GM12878 (cell line): ENCODE measurements around the gene GPR107. TPM values are rescaled to one million over a fixed set of nuclear protein-coding genes. Genes with fewer than 3 reads are reported as not detected.

Experiments used
- ATAC-seq: fragments of 200-7000 bp; cut with Tn5 transposase; 3 replicates; pipeline ENCODE4 v1.9.1; 2020; ENCODE audit warnings: mild to moderate bottlenecking, moderate library complexity
- BruUV-seq: library from RNA; stranded (reverse); fragments of 400-500 nt; replicated peaks from 2 replicates; lab custom pipeline; 2021; lab: Mats Ljungman, UMichigan
- CTCF ChIA-PET: fragments of 300-600 bp; sonication (Branson Sonifier 250); formaldehyde crosslinking; extraction: SDS; loops from one replicate; lab custom pipeline; 2021; ENCODE audit warnings: inconsistent platforms; lab: Yijun Ruan, JAX
- POLR2A ChIA-PET: fragments of 350-600 bp; formaldehyde crosslinking; extraction: SDS; loops from one replicate; lab custom pipeline; 2021; ENCODE audit warnings: inconsistent platforms; lab: Charles Lee
- RAD21 ChIA-PET: fragments of 300-600 bp; sonication (Branson Sonifier 250); formaldehyde crosslinking; loops from one replicate; lab custom pipeline; 2023; ENCODE audit warnings: antibody characterized with exemption; ENCODE audit not compliant: unreplicated experiment; lab: Charles Lee
- SMC1A ChIA-PET: fragments of 300-600 bp; sonication (Branson Sonifier 250); formaldehyde crosslinking; loops from one replicate; lab custom pipeline; 2023; ENCODE audit not compliant: unreplicated experiment, uncharacterized antibody; lab: Charles Lee
- DNase-seq: peaks from one replicate; pipeline ENCODE4 v3.0.0-alpha.2; 2011; ENCODE audit warnings: low read depth, low spot score
- FAIRE-seq: peaks from 3 replicates; lab custom pipeline; 2011; peaks lifted over from hg19 to GRCh38; lab: Jason Lieb, UNC
- H2AFZ ChIP-seq: 2 replicates; pipeline ENCODE4 v1.6.0; 2011; ENCODE audit warnings: low read depth, low read length, control low read depth; ENCODE audit not compliant: control insufficient read depth
- H3K27ac ChIP-seq: 2 replicates; pipeline ENCODE4 v1.5.1; 2011; ENCODE audit warnings: control low read depth; ENCODE audit not compliant: control insufficient read depth, insufficient read depth
- H3K27me3 ChIP-seq, 2 experiments: replicated peaks in 1 of 2; 2 replicates each; pipeline versions ENCODE4 v1.6.0 to v1.6.1; 2011; ENCODE audit warnings: low read length in 1 of 2; ENCODE audit not compliant: control insufficient read depth in 2 of 2, insufficient read depth in 2 of 2
- H3K36me3 ChIP-seq, 2 experiments: 2 replicates each; pipeline ENCODE4 v1.5.1; 2011; ENCODE audit warnings: low read length in 1 of 2; ENCODE audit not compliant: control insufficient read depth in 2 of 2, insufficient read depth in 2 of 2
- H3K4me1 ChIP-seq: 2 replicates; pipeline ENCODE4 v1.6.1; 2011; ENCODE audit warnings: mild to moderate bottlenecking, low read length, moderate library complexity, mixed read lengths; ENCODE audit not compliant: control insufficient read depth, insufficient read depth
- H3K4me2 ChIP-seq: 2 replicates; pipeline ENCODE4 v1.6.0; 2011; ENCODE audit warnings: control low read depth; ENCODE audit not compliant: control insufficient read depth, insufficient read depth
- H3K4me3 ChIP-seq: fragments of 200-600 bp; sonication (generic); 2 replicates; pipeline ENCODE4 v1.5.1; 2016
- H3K79me2 ChIP-seq: 2 replicates; pipeline ENCODE4 v1.6.0; 2011; ENCODE audit warnings: low read length; ENCODE audit not compliant: control insufficient read depth, insufficient read depth
- H3K9ac ChIP-seq: 2 replicates; pipeline ENCODE4 v1.8.0; 2011; ENCODE audit warnings: low read length, control low read depth, mixed read lengths; ENCODE audit not compliant: control insufficient read depth, insufficient read depth
- H3K9me3 ChIP-seq: replicated peaks from 3 replicates; pipeline ENCODE4 v1.5.1; 2011; ENCODE audit warnings: mild to moderate bottlenecking, low read length; ENCODE audit not compliant: control insufficient read depth, insufficient read depth
- H4K20me1 ChIP-seq: 2 replicates; pipeline ENCODE4 v1.6.0; 2011; ENCODE audit not compliant: control insufficient read depth, insufficient read depth
- BACH1 ChIP-seq: fragments of 450-650 bp; IDR thresholded peaks from 2 replicates; pipeline ENCODE4 v1.6.1; 2017; ENCODE audit warnings: mild to moderate bottlenecking, borderline replicate concordance
- NBN ChIP-seq: fragments of 450-650 bp; IDR thresholded peaks from 2 replicates; pipeline ENCODE4 v1.6.1; 2016
- RB1 ChIP-seq: fragments of 450-650 bp; formaldehyde crosslinking; IDR thresholded peaks from 2 replicates; pipeline ENCODE4 v1.6.1; 2017; ENCODE audit warnings: mild to moderate bottlenecking, borderline replicate concordance
- SREBF2 ChIP-seq: IDR thresholded peaks from 2 replicates; pipeline ENCODE4 v1.6.1; 2012; ENCODE audit warnings: mild to moderate bottlenecking, low read length
- TCF3 ChIP-seq: IDR thresholded peaks from 2 replicates; pipeline ENCODE4 v1.6.1; 2012; ENCODE audit warnings: low read depth, mild to moderate bottlenecking, low read length, borderline replicate concordance; ENCODE audit not compliant: insufficient read depth
- ZNF207 ChIP-seq: fragments of 450-650 bp; IDR thresholded peaks from 2 replicates; pipeline ENCODE4 v1.6.1; 2014; ENCODE audit warnings: antibody characterized with exemption, mild to moderate bottlenecking, borderline replicate concordance
- WGBS: methylation state at CpG from one replicate; pipeline ENCODE4 v1.1.6; 2016; ENCODE audit warnings: low lambda C conversion rate; ENCODE audit not compliant: insufficient replicate concordance, insufficient coverage; ENCODE audit errors: missing lambda C conversion rate; 5-methylcytosine and 5-hydroxymethylcytosine counted together
- in situ Hi-C: fragments of 300-500 bp; cut with MboI; formaldehyde crosslinking; loops from 9 replicates; pipeline ENCODE4 v1.14.3; 2018; ENCODE audit warnings: mixed read lengths
- intact Hi-C: fragments of 100-400 bp; cut with micrococcal nuclease; formaldehyde crosslinking; loops from one replicate; pipeline ENCODE4 v1.14.2; 2022; ENCODE audit not compliant: unreplicated experiment
- polyA plus RNA-seq, 11 experiments: library from polyadenylated mRNA; depleted of rRNA in 4 of 11; unstranded in 6 of 11; stranded (reverse) in 5 of 11; fragments of >200 nt; fragmentation: Nextera tagmentation in 4 of 11; fragmentation: Illumina TruSeq in 1 of 11; extraction: Ambion mirVana in 4 of 11; extraction: Trizol in 1 of 11; gene quantifications; 1 replicate in 1 of 11; 2 replicates in 10 of 11; pipeline versions ENCODE4 v1.2.1 to v1.2.3, GENCODE V29; 2011 to 2016; ENCODE audit warnings: inconsistent platforms in 2 of 11, missing spikeins in 2 of 11, low read depth in 1 of 11
- total RNA-seq, 4 experiments: library from RNA; depleted of rRNA in 3 of 4; stranded (reverse); fragments of >200 nt in 3 of 4; fragmentation: Illumina TruSeq in 1 of 4; extraction: Trizol in 1 of 4; gene quantifications; 2 replicates each; pipeline versions ENCODE4 v1.2.1 to v1.2.3, GENCODE V29; 2013 to 2021
- TF ChIP-seq, protein P1 (sequence below): fragments of 150-350 bp; IDR thresholded peaks from 2 replicates; pipeline ENCODE4 v1.6.1; 2014; ENCODE audit warnings: mild to moderate bottlenecking, low read depth, low read length
- TF ChIP-seq, protein P2 (sequence below): IDR thresholded peaks from 2 replicates; pipeline ENCODE4 v1.6.1; 2011; ENCODE audit warnings: borderline replicate concordance, low read depth, mild to moderate bottlenecking, moderate library complexity, mixed read lengths, low read length; ENCODE audit not compliant: insufficient read depth; ENCODE audit errors: extremely low read length

GPR107 gene
- total and polyA plus RNA-seq, 10 of the 15 experiments (the other 5 are each of a cell fraction or from before 2014, with no cell fraction given), result 2.7 to 21.4 (median 10.6) TPM

DNA sequence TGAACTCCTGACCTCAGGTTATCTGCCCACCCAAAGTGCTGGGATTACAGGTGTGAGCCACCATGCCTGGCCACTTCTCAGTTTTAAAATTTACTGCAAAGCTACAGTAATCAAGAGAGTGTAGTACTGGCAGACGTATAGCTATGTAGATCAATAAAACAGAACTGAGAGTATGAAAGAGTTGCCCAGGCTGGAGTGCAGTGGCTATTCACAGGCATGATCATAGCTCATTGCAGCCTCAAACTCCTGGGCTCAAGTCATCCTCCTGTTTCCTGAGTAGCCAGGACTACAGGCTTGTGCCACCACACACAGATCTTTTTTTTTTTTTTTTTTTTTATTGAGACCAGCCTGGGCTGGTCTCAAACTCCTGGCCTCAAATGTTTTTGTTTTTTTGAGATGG is 92.0 kb downstream of the GPR107 start:
- Histone ChIP-seq H4K20me1 (no peaks in the 10 kb centered on the region; the same call in 1 of the 2 replicates), H3K27ac (no peak overlapping the region), H3K4me3 (no peak overlapping the region), H2AFZ (no peak overlapping the region), H3K4me2 (no peak overlapping the region)
- FAIRE-seq, result no peak
- RAD21 ChIA-PET, result interaction anchor here (0.7 kb wide), 1 partner anchor 37 kb away, joined by 3 read pairs; no protein-coding TSS in a partner anchor
- BruUV-seq, result no TSS peak
- 0% methylated on average over 1 of the region's 1 CpG for WGBS
- TF ChIP-seq RB1, result no peak
- no peak for TF ChIP-seq SREBF2
- no peak for TF ChIP-seq BACH1
- no peak for TF ChIP-seq ZNF207
- TF ChIP-seq, all 136 proteins: peak for 0
- DNase-seq (no peak), ATAC-seq (peak; percentile 52)
- Histone ChIP-seq H3K27me3 (no peaks in the 10 kb centered on the region), H3K36me3 (no peaks in the 10 kb centered on the region), H3K9ac (no peak overlapping the region), H3K9me3 (no peaks in the 10 kb centered on the region), H3K4me1 (no peaks in the 10 kb centered on the region), H3K79me2 (no peaks in the 10 kb centered on the region)
- in situ Hi-C loops, result no loop called here
- ChIA-PET CTCF (interaction anchor here (0.7 to 1.0 kb wide), 2 partner anchors 16 to 365 kb away, joined by 3 read pairs; no protein-coding TSS in a partner anchor), POLR2A (interaction anchor here (0.6 kb wide), 1 partner anchor 28 kb away, joined by 3 read pairs; no protein-coding TSS in a partner anchor), SMC1A (interaction anchor here (0.6 to 1.2 kb wide), 3 partner anchors 17 to 73 kb away, joined by 3 read pairs; no protein-coding TSS in a partner anchor)
- intact Hi-C loops, result no loop called here

DNA sequence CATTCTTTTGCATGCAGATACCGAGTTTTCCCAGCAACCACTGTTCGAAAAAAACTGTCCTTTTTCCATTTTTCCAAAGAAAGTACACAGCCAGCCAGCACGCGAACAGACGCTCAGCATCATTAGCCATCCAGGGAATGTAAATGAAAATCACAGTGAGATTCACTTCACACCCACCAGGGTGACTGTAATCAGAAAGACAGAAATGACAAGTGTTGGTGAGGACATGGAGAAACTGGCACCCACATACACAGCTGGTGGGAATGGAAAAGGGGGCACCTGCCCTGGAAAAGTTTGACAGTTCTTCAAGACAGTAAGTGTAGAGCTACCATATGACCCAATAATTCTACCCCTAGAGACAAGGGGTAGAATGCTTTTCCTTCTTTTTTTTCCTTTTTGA is 93.5 kb downstream of the GPR107 start:
- ChIA-PET POLR2A (no interaction called here), SMC1A (interaction anchor here (0.7 kb wide), 1 partner anchor 170 kb away, joined by 3 read pairs; no protein-coding TSS in a partner anchor), RAD21 (no interaction called here), CTCF (no interaction called here)
- no peaks in the 10 kb centered on the region; the same call in 1 of the 2 replicates for H4K20me1 ChIP-seq
- no peak overlapping the region for H3K4me2 ChIP-seq
- H3K27me3 ChIP-seq, result no peaks in the 10 kb centered on the region
- H3K36me3 ChIP-seq, result no peaks in the 10 kb centered on the region
- no peak overlapping the region for H2AFZ ChIP-seq
- no peak overlapping the region for H3K9ac ChIP-seq
- FAIRE-seq, result no peak
- no peak for DNase-seq
- H3K27ac ChIP-seq, result no peak overlapping the region
- in situ Hi-C loops (no loop called here), intact Hi-C loops (no loop called here)
- 8% methylated on average over 5 of the region's 5 CpGs for WGBS
- no TSS peak for BruUV-seq
- no peaks in the 10 kb centered on the region for H3K79me2 ChIP-seq
- no peak overlapping the region for H3K4me3 ChIP-seq
- no peak for ATAC-seq
- H3K9me3 ChIP-seq, result no peaks in the 10 kb centered on the region
- no peaks in the 10 kb centered on the region for H3K4me1 ChIP-seq
- TF ChIP-seq, protein P1, sequence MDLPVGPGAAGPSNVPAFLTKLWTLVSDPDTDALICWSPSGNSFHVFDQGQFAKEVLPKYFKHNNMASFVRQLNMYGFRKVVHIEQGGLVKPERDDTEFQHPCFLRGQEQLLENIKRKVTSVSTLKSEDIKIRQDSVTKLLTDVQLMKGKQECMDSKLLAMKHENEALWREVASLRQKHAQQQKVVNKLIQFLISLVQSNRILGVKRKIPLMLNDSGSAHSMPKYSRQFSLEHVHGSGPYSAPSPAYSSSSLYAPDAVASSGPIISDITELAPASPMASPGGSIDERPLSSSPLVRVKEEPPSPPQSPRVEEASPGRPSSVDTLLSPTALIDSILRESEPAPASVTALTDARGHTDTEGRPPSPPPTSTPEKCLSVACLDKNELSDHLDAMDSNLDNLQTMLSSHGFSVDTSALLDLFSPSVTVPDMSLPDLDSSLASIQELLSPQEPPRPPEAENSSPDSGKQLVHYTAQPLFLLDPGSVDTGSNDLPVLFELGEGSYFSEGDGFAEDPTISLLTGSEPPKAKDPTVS, result no peak
- TF ChIP-seq TCF3 (no peak), NBN (no peak)
- TF ChIP-seq, protein P2, sequence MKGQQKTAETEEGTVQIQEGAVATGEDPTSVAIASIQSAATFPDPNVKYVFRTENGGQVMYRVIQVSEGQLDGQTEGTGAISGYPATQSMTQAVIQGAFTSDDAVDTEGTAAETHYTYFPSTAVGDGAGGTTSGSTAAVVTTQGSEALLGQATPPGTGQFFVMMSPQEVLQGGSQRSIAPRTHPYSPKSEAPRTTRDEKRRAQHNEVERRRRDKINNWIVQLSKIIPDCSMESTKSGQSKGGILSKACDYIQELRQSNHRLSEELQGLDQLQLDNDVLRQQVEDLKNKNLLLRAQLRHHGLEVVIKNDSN, result no peak
